ENCODE measurements around the gene TMEM132D.

GRCh38 chr12:129861951-129862350, 41.9 kb downstream of the TMEM132D start:
- TF ChIP-seq CTCF (IDR thresholded peaks at IDR 0.05; ENCODE audit: insufficient read depth, low read length, poor library complexity, severe bottlenecking) (no peak), EZH2phosphoT487 (conservative IDR thresholded peaks at IDR 0.05; ENCODE audit: low read length) (no peak)

All from SU-DHL-6 (cell line).